ENCODE measurements around the gene MBD2. TPM values are rescaled to one million over a fixed set of nuclear protein-coding genes. Genes with fewer than 3 reads are reported as not detected.

The MBD2 gene
- total and polyA plus RNA-seq, 2 experiments from 2014 or later = 14.4 to 56.8 TPM

- no peaks in the 10 kb centered on the region for H4K20me1 ChIP-seq (ENCODE audit: insufficient read depth, poor library complexity, severe bottlenecking)
- WGBS (ENCODE audit: low lambda C conversion rate, missing lambda C conversion rate) = 86% methylated on average over 3 of the region's 3 CpGs
- no peak overlapping the region for H3K4me2 ChIP-seq
- no peak overlapping the region for H3K4me3 ChIP-seq
- H3K27me3 ChIP-seq = no peaks in the 10 kb centered on the region
- TF ChIP-seq CTCF (IDR thresholded peaks at IDR 0.05; ENCODE audit: poor library complexity) (no peak), EZH2 (IDR thresholded peaks at IDR 0.05; ENCODE audit: borderline replicate concordance) (no peak), EZH2phosphoT487 (IDR thresholded peaks at IDR 0.05; ENCODE audit: low read depth, severe bottlenecking, unreplicated experiment) (no peak)
- no peaks in the 10 kb centered on the region for H3K9me2 ChIP-seq (replicated peaks; ENCODE audit: insufficient read depth)
- H3K79me2 ChIP-seq = peaks cover 63% of the 10 kb centered on the region
- no peaks in the 10 kb centered on the region for H3K4me1 ChIP-seq (ENCODE audit: insufficient read depth)
- H2AFZ ChIP-seq = no peak overlapping the region
- H3K9me3 ChIP-seq (ENCODE audit: low read depth) = no peaks in the 10 kb centered on the region
- no peaks in the 10 kb centered on the region for H3K36me3 ChIP-seq (replicated peaks; ENCODE audit: insufficient read depth, low read depth)
- H3K27ac ChIP-seq = no peak overlapping the region
- no peak for DNase-seq (ENCODE audit: low spot score)
Observed at GRCh38 chr18:54197747-54198411, 26.6 kb downstream of the MBD2 start.

GRCh38 chr18:54193786-54194185 is 30.7 kb downstream of the MBD2 start:
- no peaks in the 10 kb centered on the region for H3K4me1 ChIP-seq (ENCODE audit: insufficient read depth)
- H3K27me3 ChIP-seq = no peaks in the 10 kb centered on the region
- H3K4me2 ChIP-seq = no peak overlapping the region
- WGBS (ENCODE audit: low lambda C conversion rate, missing lambda C conversion rate) = 96% methylated on average over 2 of the region's 2 CpGs
- no peaks in the 10 kb centered on the region for H3K9me2 ChIP-seq (replicated peaks; ENCODE audit: insufficient read depth)
- H2AFZ ChIP-seq = no peak overlapping the region
- H3K79me2 ChIP-seq = peaks cover 35% of the 10 kb centered on the region
- TF ChIP-seq EZH2phosphoT487 (IDR thresholded peaks at IDR 0.05; ENCODE audit: low read depth, severe bottlenecking, unreplicated experiment) (no peak), CTCF (IDR thresholded peaks at IDR 0.05; ENCODE audit: poor library complexity) (no peak), EZH2 (IDR thresholded peaks at IDR 0.05; ENCODE audit: borderline replicate concordance) (no peak)
- H3K9me3 ChIP-seq (ENCODE audit: low read depth) = no peaks in the 10 kb centered on the region
- no peak overlapping the region for H3K27ac ChIP-seq
- H4K20me1 ChIP-seq (ENCODE audit: insufficient read depth, poor library complexity, severe bottlenecking) = no peaks in the 10 kb centered on the region
- no peak for DNase-seq (ENCODE audit: low spot score)
- no peaks in the 10 kb centered on the region for H3K36me3 ChIP-seq (replicated peaks; ENCODE audit: insufficient read depth, low read depth)
- H3K4me3 ChIP-seq = no peak overlapping the region

DNA sequence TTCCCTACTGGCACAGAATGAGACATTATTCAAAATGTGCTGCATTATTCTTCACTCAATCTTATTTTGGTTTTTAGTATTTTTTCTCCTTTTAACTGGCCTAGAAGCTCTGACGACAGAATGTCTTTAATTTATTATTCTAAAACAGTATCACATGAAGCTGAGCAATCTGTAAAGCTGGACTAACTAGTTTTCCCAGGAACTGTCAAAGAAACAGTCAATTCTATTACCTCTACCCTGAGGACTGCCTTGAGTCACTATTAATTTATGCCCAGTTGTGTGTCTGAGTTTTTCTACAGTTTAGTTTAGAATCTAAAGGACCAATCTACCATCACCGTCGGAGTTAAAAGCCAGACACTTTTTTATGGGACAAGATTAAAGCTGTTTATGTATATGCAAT is 31.6 kb downstream of the MBD2 start:
- TF ChIP-seq CTCF (IDR thresholded peaks at IDR 0.05; ENCODE audit: poor library complexity) (no peak), EZH2phosphoT487 (IDR thresholded peaks at IDR 0.05; ENCODE audit: low read depth, severe bottlenecking, unreplicated experiment) (no peak), EZH2 (IDR thresholded peaks at IDR 0.05; ENCODE audit: borderline replicate concordance) (no peak)
- Histone ChIP-seq H3K27me3 (no peaks in the 10 kb centered on the region), H3K9me3 (ENCODE audit: low read depth) (no peaks in the 10 kb centered on the region), H2AFZ (no peak overlapping the region), H3K4me1 (ENCODE audit: insufficient read depth) (no peaks in the 10 kb centered on the region), H3K4me2 (no peak overlapping the region), H3K4me3 (no peak overlapping the region), H3K79me2 (peaks cover 30% of the 10 kb centered on the region), H3K27ac (peak overlapping the region; percentile 5), H3K36me3 (replicated peaks; ENCODE audit: insufficient read depth, low read depth) (no peaks in the 10 kb centered on the region), H3K9me2 (replicated peaks; ENCODE audit: insufficient read depth) (no peaks in the 10 kb centered on the region), H4K20me1 (ENCODE audit: insufficient read depth, poor library complexity, severe bottlenecking) (no peaks in the 10 kb centered on the region)
- WGBS (ENCODE audit: low lambda C conversion rate, missing lambda C conversion rate) = 71% methylated on average over 3 of the region's 3 CpGs
- DNase-seq (ENCODE audit: low spot score) = no peak

Measured in hepatocyte (in vitro differentiated cells).